Hepatocyte (in vitro differentiated cells): ENCODE data around the gene DHRS12. TPM values are rescaled to one million over a fixed set of nuclear protein-coding genes. Genes with fewer than 3 reads are reported as not detected.
"Not testable (repeated sequence)": the region's sequence is repeated elsewhere in the genome, so short reads cannot be mapped to it uniquely, and the experiment has no call there.

Source experiments
- DNase-seq: peaks from one replicate; pipeline ENCODE4 v3.0.0-alpha.2; 2016; ENCODE audit warnings: low spot score
- H2AFZ ChIP-seq: fragments of 200-600 bp; sonication (generic); 2 replicates; pipeline ENCODE4 v1.6.0; 2016; ENCODE audit warnings: antibody characterized with exemption, mild to moderate bottlenecking
- H3K27ac ChIP-seq: fragments of 200-600 bp; sonication (generic); 2 replicates; pipeline ENCODE4 v1.5.1; 2016; ENCODE audit warnings: mild to moderate bottlenecking
- H3K27me3 ChIP-seq: fragments of 200-600 bp; sonication (generic); 2 replicates; pipeline ENCODE4 v1.6.1; 2016
- H3K36me3 ChIP-seq: fragments of 200-600 bp; sonication (generic); replicated peaks from 2 replicates; pipeline ENCODE4 v1.5.1; 2016; ENCODE audit warnings: low read depth; ENCODE audit not compliant: insufficient read depth
- H3K4me1 ChIP-seq: fragments of 200-600 bp; sonication (generic); 2 replicates; pipeline ENCODE4 v1.5.1; 2016; ENCODE audit warnings: mild to moderate bottlenecking, moderate library complexity; ENCODE audit not compliant: insufficient read depth
- H3K4me2 ChIP-seq: fragments of 200-600 bp; sonication (generic); 2 replicates; pipeline ENCODE4 v1.6.0; 2016
- H3K4me3 ChIP-seq: fragments of 200-600 bp; sonication (generic); 2 replicates; pipeline ENCODE4 v1.5.1; 2016; ENCODE audit warnings: mild to moderate bottlenecking
- H3K79me2 ChIP-seq: fragments of 200-600 bp; sonication (generic); 2 replicates; pipeline ENCODE4 v1.6.0; 2017; ENCODE audit warnings: mild to moderate bottlenecking
- H3K9me2 ChIP-seq: fragments of 200-600 bp; sonication (generic); replicated peaks from 2 replicates; pipeline ENCODE4 v1.6.0; 2017; ENCODE audit warnings: mild to moderate bottlenecking; ENCODE audit not compliant: insufficient read depth
- H3K9me3 ChIP-seq: fragments of 200-600 bp; sonication (generic); 2 replicates; pipeline ENCODE4 v1.5.1; 2016; ENCODE audit warnings: low read depth, mild to moderate bottlenecking
- H4K20me1 ChIP-seq: fragments of 200-600 bp; sonication (generic); 2 replicates; pipeline ENCODE4 v1.6.0; 2016; ENCODE audit warnings: mild to moderate bottlenecking; ENCODE audit not compliant: insufficient read depth, poor library complexity, severe bottlenecking
- CTCF ChIP-seq: fragments of 200-600 bp; sonication (generic); IDR thresholded peaks from 2 replicates; pipeline ENCODE4 v1.5.1; 2016; ENCODE audit warnings: antibody characterized with exemption, mild to moderate bottlenecking; ENCODE audit not compliant: poor library complexity
- EZH2 ChIP-seq: fragments of 200-600 bp; sonication (generic); IDR thresholded peaks from 2 replicates; pipeline ENCODE4 v1.6.1; 2016; ENCODE audit warnings: antibody characterized with exemption, mild to moderate bottlenecking, borderline replicate concordance
- EZH2phosphoT487 ChIP-seq: fragments of 200-600 bp; sonication (generic); IDR thresholded peaks from one replicate; pipeline ENCODE4 v1.6.1; 2018; ENCODE audit warnings: antibody characterized with exemption, mild to moderate bottlenecking, low read depth, moderate library complexity; ENCODE audit not compliant: unreplicated experiment, severe bottlenecking
- WGBS: methylation state at CpG from one replicate; pipeline ENCODE4 v1.1.6; 2016; ENCODE audit warnings: low lambda C conversion rate; ENCODE audit errors: missing lambda C conversion rate; 5-methylcytosine and 5-hydroxymethylcytosine counted together
- polyA plus RNA-seq: library from polyadenylated mRNA; unstranded; fragments of >200 nt; fragmentation: Nextera tagmentation; extraction: Ambion mirVana; gene quantifications from 2 replicates; pipeline ENCODE4 v1.2.1, GENCODE V29; 2016
- total RNA-seq: library from RNA; depleted of rRNA; stranded (reverse); fragments of >200 nt; gene quantifications from 2 replicates; pipeline ENCODE4 v1.2.3, GENCODE V29; 2014

DHRS12 gene
- total and polyA plus RNA-seq, 2 experiments from 2014 or later = 4.6 to 13.5 TPM

GRCh38 chr13:51827254-51827653, 23.3 kb upstream of the DHRS12 start:
- no peaks in the 10 kb centered on the region for H3K4me1 ChIP-seq
- H3K4me3 ChIP-seq = no peak overlapping the region
- H3K27ac ChIP-seq = no peak overlapping the region
- no peaks in the 10 kb centered on the region for H3K9me3 ChIP-seq
- no peaks in the 10 kb centered on the region for H3K27me3 ChIP-seq
- TF ChIP-seq CTCF (no peak), EZH2phosphoT487 (no peak), EZH2 (no peak)
- H3K79me2 ChIP-seq = no peaks in the 10 kb centered on the region
- H4K20me1 ChIP-seq = no peaks in the 10 kb centered on the region
- H3K36me3 ChIP-seq = no peaks in the 10 kb centered on the region
- H3K9me2 ChIP-seq = no peaks in the 10 kb centered on the region
- no peak for DNase-seq
- 77% methylated on average over 4 of the region's 4 CpGs for WGBS
- no peak overlapping the region for H3K4me2 ChIP-seq
- no peak overlapping the region for H2AFZ ChIP-seq

DNA sequence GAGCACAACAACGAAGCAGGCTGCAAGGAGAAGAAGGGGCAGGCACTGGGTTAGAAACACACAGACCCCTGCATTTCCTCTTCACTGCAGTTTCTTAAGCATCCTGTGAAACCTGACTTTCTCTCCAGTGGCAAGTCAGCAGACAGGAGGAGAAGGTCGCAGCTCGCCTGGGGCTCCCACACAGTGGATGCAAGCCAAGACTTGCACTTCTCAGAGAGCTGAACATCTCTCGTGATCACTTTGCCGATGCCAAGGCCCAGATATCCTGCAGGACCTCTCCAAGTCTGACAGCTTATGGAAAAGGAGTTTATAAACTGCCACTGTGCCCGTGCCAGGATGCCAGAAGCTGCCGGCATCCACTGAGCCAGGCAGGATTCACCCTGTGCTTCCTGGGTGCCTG, 22.6 kb upstream of the DHRS12 start:
- Histone ChIP-seq H3K4me3 (no peak overlapping the region), H3K27me3 (no peaks in the 10 kb centered on the region), H3K4me2 (no peak overlapping the region), H3K27ac (no peak overlapping the region), H2AFZ (no peak overlapping the region), H4K20me1 (no peaks in the 10 kb centered on the region), H3K4me1 (no peaks in the 10 kb centered on the region), H3K79me2 (no peaks in the 10 kb centered on the region), H3K9me2 (no peaks in the 10 kb centered on the region), H3K36me3 (no peaks in the 10 kb centered on the region), H3K9me3 (no peaks in the 10 kb centered on the region)
- DNase-seq = no peak
- TF ChIP-seq CTCF (no peak), EZH2 (no peak), EZH2phosphoT487 (no peak)
- 78% methylated on average over 7 of the region's 7 CpGs for WGBS

GRCh38 chr13:51825681-51826254, 21.8 kb upstream of the DHRS12 start:
- no peaks in the 10 kb centered on the region for H3K9me3 ChIP-seq
- H3K79me2 ChIP-seq = no peaks in the 10 kb centered on the region
- no peaks in the 10 kb centered on the region for H4K20me1 ChIP-seq
- no peak overlapping the region for H3K4me3 ChIP-seq
- no peaks in the 10 kb centered on the region for H3K9me2 ChIP-seq
- WGBS = 92% methylated on average over 10 of the region's 10 CpGs
- no peak overlapping the region for H2AFZ ChIP-seq
- H3K36me3 ChIP-seq = no peaks in the 10 kb centered on the region
- TF ChIP-seq EZH2 = no peak
- no peak for TF ChIP-seq CTCF
- TF ChIP-seq EZH2phosphoT487 = no peak
- DNase-seq = no peak
- no peaks in the 10 kb centered on the region for H3K4me1 ChIP-seq
- H3K27ac ChIP-seq = no peak overlapping the region
- no peak overlapping the region for H3K4me2 ChIP-seq
- no peaks in the 10 kb centered on the region for H3K27me3 ChIP-seq

DNA sequence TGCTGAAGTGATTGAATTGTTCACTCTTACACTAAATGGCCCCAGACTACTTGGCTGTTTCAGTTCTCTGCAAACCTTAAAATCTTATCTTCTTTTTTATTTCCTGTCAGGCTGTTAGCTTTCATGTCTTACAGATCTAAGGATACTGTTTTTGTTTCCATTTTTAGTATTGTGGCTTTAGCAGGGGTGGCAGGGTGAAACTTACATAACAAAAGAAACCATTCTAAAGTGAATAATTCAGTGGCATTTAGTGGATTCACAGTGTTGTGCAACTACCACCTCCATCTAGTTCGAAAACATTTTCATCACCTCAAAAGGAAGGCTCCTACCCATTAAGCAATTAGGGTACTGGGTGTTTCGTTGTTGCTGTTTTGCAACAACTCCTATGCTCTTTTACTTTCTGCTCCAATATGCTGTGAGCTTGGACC, 21.2 kb upstream of the DHRS12 start:
- Histone ChIP-seq H3K27ac (no peak overlapping the region), H3K4me1 (no peaks in the 10 kb centered on the region), H4K20me1 (no peaks in the 10 kb centered on the region), H3K79me2 (no peaks in the 10 kb centered on the region), H3K4me2 (no peak overlapping the region), H3K4me3 (no peak overlapping the region), H3K27me3 (no peaks in the 10 kb centered on the region), H3K9me3 (no peaks in the 10 kb centered on the region), H3K36me3 (no peaks in the 10 kb centered on the region), H2AFZ (no peak overlapping the region), H3K9me2 (no peaks in the 10 kb centered on the region)
- DNase-seq = no peak
- 77% methylated on average over 2 of the region's 2 CpGs for WGBS
- no peak for TF ChIP-seq EZH2
- no peak for TF ChIP-seq EZH2phosphoT487
- no peak for TF ChIP-seq CTCF

DNA sequence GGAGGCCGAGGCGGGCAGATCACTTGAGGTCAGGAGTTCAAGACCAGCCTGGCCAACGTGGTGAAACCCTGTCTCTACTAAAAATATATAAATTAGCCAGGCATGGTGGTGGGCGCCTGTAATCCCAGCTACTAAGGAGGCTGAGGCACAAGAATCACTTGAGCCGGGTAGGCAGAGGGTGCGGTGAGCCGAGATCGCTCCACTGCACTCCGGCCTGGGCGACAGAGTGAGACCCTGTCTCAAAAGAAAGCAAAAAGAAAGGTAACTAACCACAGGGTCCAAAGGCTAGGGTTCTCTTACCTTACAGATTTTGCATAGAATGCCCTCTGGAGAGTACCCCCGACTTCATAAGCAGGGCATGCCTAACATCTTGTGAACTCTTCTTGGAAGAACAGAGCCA, 20.7 kb upstream of the DHRS12 start:
- not testable (repeated sequence) for H3K9me2 ChIP-seq, H3K4me2 ChIP-seq, H2AFZ ChIP-seq, H3K79me2 ChIP-seq, DNase-seq, H3K27ac ChIP-seq, H3K27me3 ChIP-seq, H3K4me3 ChIP-seq, H3K4me1 ChIP-seq, H3K36me3 ChIP-seq, H3K9me3 ChIP-seq, H4K20me1 ChIP-seq
- WGBS = 95% methylated on average over 11 of the region's 11 CpGs
